Memory B cell (primary cell): ENCODE results near the gene BRSK2.
"Not testable (repeated sequence)": the region's sequence is repeated elsewhere in the genome, so short reads cannot be mapped to it uniquely, and the experiment has no call there.

Source experiments
- ATAC-seq: fragments of 150-1000 bp; cut with Tn5 transposase; 2 replicates; pipeline ENCODE4 v1.10.0; 2021; ENCODE audit warnings: low read depth, mild to moderate bottlenecking, moderate library complexity
- DNase-seq, 2 donors: peaks; one replicate each; pipeline ENCODE4 v3.0.0; 2022; ENCODE audit warnings: low spot score in 2 of 2
- H3K27ac Mint-ChIP-seq: one replicate; pipeline ENCODE4 v1.8.0; 2022; ENCODE audit warnings: mild to moderate bottlenecking, moderate library complexity, mixed read lengths
- H3K27me3 Mint-ChIP-seq: one replicate; pipeline ENCODE4 v1.8.0; 2022; ENCODE audit warnings: mixed read lengths
- H3K36me3 Mint-ChIP-seq: one replicate; pipeline ENCODE4 v1.8.0; 2022; ENCODE audit warnings: mild to moderate bottlenecking, mixed read lengths
- H3K4me1 Mint-ChIP-seq: one replicate; pipeline ENCODE4 v1.8.0; 2022; ENCODE audit warnings: mixed read lengths
- H3K4me3 Mint-ChIP-seq: one replicate; pipeline ENCODE4 v1.8.0; 2022; ENCODE audit warnings: mild to moderate bottlenecking, moderate library complexity, mixed read lengths
- H3K9me3 Mint-ChIP-seq: one replicate; pipeline ENCODE4 v1.8.0; 2022; ENCODE audit warnings: mixed read lengths

The BRSK2 gene

DNA sequence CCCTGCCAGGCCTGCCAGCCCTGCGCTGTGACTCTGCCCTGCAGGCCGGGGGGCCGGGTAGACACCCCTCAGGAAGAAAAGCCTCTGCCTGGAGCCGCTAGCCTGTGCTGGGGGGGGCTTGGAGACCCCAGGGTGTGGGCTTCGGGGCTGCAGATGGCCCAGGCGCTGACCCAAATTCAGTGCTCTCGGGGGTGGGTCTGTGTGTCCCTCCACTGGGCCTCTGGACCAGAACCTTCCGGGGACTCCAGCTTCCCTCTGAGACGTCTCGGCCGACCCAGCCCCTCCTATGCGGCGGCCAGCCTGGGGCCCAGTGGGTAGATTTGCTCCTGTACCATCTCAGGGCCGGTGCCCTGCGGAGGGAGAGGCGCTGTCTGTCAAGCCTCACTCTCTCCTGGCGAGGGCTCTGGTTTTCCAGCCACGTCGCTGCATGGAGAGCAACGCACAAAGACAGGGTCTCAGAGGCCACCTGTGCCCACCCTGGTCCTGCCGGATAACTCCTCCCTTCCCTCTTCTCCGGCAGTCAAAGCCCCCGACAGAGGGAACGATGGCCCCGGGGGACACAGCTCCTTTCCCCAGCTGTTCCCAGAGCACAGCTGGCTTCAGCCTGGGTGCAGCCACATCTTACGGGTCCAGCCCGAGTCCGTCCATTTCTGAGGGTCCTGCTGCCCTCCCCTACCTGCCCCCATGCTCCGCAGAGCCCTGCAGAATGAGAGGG lies 40.2 kb upstream of the BRSK2 start:
- ATAC-seq, result no peak
- peaks cover 2% of the 10 kb centered on the region for H3K36me3 Mint-ChIP-seq
- H3K27ac Mint-ChIP-seq, result no peak overlapping the region
- no peak overlapping the region for H3K4me3 Mint-ChIP-seq
- no peak for DNase-seq
- H3K27me3 Mint-ChIP-seq, result peaks cover 7% of the 10 kb centered on the region
- H3K4me1 Mint-ChIP-seq, result peaks cover 6% of the 10 kb centered on the region
- H3K9me3 Mint-ChIP-seq, result no peaks in the 10 kb centered on the region

DNA sequence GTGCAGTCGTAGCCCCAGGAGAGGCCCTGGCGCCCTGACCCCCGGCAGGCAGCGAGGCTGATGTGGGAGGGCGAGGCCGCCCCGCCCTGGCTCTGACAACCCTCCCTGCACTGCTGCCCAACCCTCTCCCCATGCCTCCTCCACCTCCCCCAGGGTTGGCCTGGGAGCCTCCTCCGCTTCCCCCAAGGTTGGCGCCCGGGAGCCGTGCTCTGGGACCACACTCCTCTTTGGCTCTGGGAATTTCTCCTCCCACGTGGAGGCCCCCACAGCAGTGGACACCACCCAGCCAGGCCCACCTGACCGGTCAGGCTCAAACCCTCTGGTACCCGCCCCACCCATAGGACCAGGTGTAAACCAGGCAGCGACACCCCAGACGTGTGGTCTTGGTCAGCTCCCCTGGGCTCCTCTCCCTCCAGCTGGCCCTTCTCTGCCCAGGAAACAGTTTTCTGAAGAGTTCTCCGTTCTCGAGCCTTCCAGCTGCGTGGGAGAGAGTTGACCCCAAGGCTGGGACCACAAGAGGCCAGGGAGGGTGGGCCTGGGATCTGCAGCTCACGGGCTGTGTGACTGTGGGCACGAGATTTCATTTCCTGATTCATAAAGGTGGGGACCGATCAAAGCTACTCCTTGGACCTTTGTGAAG lies 39.5 kb upstream of the BRSK2 start:
- no peak for ATAC-seq

DNA sequence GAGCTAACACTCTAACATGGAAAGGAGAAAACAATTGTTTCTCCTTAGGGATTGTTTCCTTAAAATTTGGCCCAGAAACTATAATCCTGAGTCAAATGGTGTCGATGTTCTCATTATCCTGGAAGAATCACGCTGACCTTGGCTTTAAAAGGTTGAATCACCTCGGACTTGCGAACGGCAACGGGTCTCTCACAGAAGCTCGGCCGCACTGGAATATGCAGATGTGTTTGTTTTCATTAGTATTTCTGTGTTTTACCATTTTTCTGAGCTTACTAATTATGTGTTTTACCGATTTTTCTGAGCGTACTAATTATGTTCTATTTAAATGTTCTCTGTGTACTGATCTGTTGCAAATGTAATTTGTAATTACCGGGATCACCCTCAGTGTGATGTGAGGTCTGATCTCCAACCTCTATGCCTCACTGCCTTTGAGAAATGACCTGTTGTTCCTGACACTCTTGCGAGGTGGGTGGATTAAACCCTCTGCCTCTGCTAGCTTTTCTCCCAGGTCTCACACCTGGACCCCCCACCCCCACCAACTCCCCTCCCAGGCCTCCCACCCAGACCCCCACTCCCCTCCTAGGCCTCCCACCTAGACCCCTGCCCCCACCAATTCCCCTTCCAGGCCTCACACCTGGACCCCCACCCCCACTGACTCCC lies 38.3 kb upstream of the BRSK2 start:
- peaks cover 8% of the 10 kb centered on the region for H3K4me1 Mint-ChIP-seq
- ATAC-seq (no peak), DNase-seq (no peak)
- H3K27ac Mint-ChIP-seq, result peak overlapping the region; percentile 63
- H3K9me3 Mint-ChIP-seq, result no peaks in the 10 kb centered on the region
- peaks cover 13% of the 10 kb centered on the region for H3K27me3 Mint-ChIP-seq
- no peak overlapping the region for H3K4me3 Mint-ChIP-seq
- peaks cover 4% of the 10 kb centered on the region for H3K36me3 Mint-ChIP-seq

More for the DNA sequence above, 39.5 kb upstream of the BRSK2 start:
- Mint-ChIP-seq H3K27ac (no peak overlapping the region), H3K4me1 (peaks cover 6% of the 10 kb centered on the region), H3K27me3 (peaks cover 10% of the 10 kb centered on the region), H3K4me3 (no peak overlapping the region), H3K36me3 (peaks cover 2% of the 10 kb centered on the region), H3K9me3 (no peaks in the 10 kb centered on the region)
- no peak for DNase-seq

DNA sequence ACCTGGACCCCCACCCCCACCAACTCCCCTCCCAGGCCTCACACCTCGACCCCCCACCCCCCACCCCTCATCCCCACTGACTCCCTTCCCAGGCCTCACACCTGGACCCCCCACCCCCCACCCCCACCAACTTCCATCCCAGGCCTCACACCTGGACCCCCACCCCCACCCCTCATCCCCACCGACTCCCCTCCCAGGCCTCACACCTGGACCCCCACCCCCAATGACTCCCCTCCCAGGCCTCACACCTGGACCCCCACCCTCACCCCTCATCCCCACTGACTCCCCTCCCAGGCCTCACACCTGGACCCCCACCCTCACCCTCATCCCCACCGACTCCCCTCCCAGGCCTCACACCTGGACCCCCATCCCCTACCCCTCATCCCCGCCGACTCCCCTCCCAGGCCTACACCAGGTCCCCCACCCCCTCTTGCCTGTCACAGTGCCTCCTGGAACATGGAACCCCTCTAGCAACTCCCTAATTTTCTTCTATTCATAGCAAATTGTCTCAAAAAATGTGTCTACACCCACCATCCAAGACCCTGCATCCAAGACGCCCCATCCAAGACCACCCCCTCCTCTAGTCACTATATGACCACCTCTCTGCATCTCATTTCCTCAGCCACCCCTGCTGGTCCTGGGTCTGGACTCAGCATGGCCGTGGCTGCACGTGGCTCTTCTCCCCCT lies 36.9 kb upstream of the BRSK2 start:
- Mint-ChIP-seq H3K36me3 (peaks cover 4% of the 10 kb centered on the region), H3K27ac (no peak overlapping the region), H3K4me1 (peaks cover 11% of the 10 kb centered on the region), H3K9me3 (no peaks in the 10 kb centered on the region), H3K4me3 (no peak overlapping the region), H3K27me3 (peaks cover 18% of the 10 kb centered on the region)
- ATAC-seq, result no peak
- no peak for DNase-seq

DNA sequence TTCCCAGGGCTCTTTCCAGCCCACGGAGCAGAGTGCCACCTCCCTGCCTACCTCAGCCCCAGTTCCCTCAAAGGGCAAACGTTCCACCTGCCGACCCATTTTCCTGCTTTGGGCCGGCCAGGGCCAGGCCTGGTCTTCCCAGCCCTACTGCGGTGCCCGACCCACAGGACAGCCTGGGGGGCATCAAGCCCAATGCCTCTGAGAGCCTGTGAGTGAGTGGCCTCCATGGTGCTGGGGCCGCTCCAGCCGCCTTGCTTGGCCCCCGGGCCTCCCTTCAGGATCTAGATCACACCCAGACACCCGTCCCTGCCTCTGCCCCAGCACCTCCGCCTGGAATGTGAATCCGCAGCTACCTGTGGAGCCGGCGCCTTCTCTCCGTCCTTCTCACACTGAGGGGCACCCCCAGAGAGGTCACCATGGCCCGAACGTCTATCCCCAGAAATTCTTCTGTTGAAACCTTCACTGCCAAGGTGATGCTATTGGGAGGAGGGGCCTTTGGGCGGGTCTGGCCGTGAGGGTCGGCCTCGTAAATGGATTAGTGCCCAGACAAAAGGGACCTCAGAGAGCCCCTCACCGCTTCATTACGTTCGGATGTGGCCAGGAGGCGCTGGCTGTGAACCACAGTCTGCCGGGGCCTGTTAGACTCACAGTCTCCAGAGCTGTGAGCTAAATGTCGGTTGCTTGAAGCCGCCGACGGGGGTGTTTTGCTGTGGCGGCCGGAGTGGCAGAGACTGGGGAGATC lies 36.2 kb upstream of the BRSK2 start:
- DNase-seq (no peak), ATAC-seq (no peak)
- H3K27ac Mint-ChIP-seq, result no peak overlapping the region
- no peak overlapping the region for H3K4me3 Mint-ChIP-seq
- no peaks in the 10 kb centered on the region for H3K9me3 Mint-ChIP-seq
- peaks cover 4% of the 10 kb centered on the region for H3K36me3 Mint-ChIP-seq
- H3K27me3 Mint-ChIP-seq, result peaks cover 18% of the 10 kb centered on the region
- peaks cover 11% of the 10 kb centered on the region for H3K4me1 Mint-ChIP-seq

DNA sequence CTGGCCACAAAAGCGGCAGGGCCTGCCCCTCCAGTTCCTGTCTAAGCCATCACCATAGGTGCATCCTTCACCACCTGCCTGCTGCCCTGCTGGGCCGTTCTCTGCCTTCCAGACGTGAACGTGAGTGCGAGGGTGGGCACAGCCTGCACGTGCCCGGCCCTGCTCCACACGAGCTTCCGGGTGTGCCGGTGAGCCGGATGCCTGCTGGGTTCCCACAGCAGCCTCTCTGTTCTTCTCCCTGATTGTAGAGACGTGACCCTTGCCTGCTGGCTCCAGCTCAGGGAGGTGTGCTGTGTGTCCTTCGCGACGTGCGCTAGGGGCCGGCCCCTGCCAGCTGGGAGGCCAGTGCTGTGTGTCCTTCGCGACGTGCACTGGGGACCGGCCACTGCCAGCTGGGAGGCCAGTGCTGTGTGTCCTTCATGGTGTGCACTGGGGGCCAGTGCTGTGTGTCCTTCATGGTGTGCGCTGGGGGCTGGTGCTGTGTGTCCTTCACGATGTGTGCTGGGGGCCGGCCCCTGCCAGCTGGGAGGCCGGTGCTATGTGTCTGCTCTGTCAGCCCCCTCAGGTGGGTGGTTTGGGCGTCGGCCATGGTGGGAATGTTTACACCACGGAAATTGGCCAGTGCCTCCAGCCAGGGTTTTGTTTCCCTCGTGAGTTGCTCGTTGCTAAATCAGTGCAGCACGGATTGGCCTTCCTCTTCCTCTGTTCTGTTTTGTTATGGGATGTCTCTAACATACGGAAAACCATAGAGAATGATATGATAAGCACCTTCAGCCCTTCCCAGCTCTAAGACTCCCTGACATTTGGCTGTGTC lies 35.4 kb upstream of the BRSK2 start:
- no peak for DNase-seq
- Mint-ChIP-seq H3K36me3 (peaks cover 4% of the 10 kb centered on the region), H3K9me3 (no peaks in the 10 kb centered on the region), H3K27ac (no peak overlapping the region), H3K27me3 (peaks cover 18% of the 10 kb centered on the region), H3K4me3 (no peak overlapping the region), H3K4me1 (peaks cover 11% of the 10 kb centered on the region)
- ATAC-seq, result no peak

DNA sequence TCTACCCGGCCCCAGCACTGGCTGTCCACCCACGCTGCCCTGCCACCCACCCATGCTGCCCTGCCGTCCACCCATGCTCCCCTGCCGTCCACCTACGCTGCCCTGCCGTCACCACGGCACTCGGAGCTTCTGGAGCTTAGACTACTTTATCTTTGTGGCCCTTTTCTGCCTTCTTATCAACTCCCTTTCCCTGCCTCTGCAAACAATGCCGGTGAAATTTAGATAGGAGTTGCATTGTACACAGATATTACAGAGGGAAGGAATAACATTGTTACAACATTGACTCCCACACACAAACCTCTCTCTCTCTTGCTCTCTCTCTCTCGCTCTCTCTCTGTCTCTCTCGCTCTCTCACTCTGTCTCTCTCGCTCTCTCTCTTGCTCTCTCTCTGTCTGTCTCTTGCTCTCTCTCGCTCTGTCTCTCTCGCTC lies 33.7 kb upstream of the BRSK2 start:
- DNase-seq (no peak), ATAC-seq (no peak)
- Mint-ChIP-seq H3K4me3 (no peak overlapping the region), H3K9me3 (no peaks in the 10 kb centered on the region), H3K36me3 (peaks cover 4% of the 10 kb centered on the region), H3K4me1 (peaks cover 11% of the 10 kb centered on the region), H3K27ac (no peak overlapping the region), H3K27me3 (peaks cover 22% of the 10 kb centered on the region)

DNA sequence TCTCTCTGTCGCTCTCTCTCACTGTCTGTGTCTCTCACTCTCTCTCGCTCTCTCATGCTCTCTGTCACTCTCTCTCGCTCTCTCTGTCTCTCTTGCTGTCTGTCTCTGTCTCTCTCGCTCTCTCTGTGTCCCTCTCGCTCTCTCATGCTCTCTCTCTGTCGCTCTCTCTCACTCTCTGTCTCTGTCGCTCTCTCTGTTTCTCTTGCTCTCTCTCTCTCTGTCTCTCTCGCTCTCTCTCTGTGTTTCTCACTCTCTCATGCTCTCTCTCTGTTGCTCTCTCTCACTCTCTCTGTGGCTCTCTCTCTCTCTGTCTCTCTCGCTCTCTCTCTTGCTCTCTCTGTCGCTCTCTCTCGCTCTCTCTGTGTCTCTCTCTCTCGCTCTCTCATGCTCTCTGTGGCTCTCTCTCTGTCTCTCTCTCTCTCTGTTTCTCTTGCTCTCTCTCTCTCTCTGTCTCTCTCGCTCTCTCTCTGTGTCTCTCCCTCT lies 33.2 kb upstream of the BRSK2 start:
- Mint-ChIP-seq H3K27ac (no peak overlapping the region), H3K27me3 (peaks cover 22% of the 10 kb centered on the region), H3K4me3 (no peak overlapping the region), H3K36me3 (peaks cover 4% of the 10 kb centered on the region), H3K4me1 (peaks cover 11% of the 10 kb centered on the region), H3K9me3 (no peaks in the 10 kb centered on the region)
- ATAC-seq (no peak), DNase-seq (no peak)

DNA sequence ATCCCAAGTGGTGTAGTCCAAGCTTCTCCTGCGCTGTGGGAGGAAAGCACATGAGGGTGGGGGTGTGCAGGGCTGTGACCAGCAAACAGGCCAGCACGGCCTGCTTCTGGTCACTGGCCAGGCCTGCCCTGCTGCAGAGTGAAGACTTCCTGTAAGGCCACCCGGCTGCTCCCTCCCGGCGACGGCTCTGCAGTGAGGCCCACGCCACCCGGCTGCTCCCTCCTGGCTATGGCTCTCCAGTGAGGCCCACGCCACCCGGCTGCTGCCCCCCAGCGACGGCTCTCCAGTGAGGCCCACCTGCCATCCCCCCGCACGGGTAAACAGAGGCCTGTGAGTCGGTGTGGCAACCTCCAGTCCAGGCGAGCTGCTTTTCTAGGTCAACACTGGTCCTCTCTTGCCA lies 31.4 kb upstream of the BRSK2 start:
- no peak for DNase-seq
- no peaks in the 10 kb centered on the region for H3K9me3 Mint-ChIP-seq
- no peak for ATAC-seq
- H3K4me3 Mint-ChIP-seq, result no peak overlapping the region
- H3K4me1 Mint-ChIP-seq, result peaks cover 8% of the 10 kb centered on the region
- H3K36me3 Mint-ChIP-seq, result peaks cover 2% of the 10 kb centered on the region
- H3K27me3 Mint-ChIP-seq, result peaks cover 22% of the 10 kb centered on the region
- H3K27ac Mint-ChIP-seq, result no peak overlapping the region

DNA sequence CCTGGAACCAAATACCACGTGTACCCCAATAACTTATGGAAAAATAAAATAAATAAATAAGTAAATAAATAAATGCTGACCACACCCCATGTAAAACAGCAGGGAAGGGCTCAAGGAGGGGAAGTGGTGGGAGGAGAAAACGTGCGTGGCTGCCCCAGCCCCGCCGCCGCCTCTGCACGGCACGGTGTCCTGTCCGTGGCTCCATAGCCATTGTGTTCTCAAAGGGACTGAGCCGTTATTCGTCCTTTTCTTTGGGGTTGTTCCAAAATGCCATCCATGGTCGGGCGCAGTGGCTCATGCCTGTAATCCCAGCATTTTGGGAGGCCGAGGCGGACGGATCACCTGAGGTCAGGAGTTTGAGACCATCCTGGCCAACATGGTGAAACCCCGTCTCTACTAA lies 30.8 kb upstream of the BRSK2 start:
- not testable (repeated sequence) for H3K4me3 Mint-ChIP-seq, H3K36me3 Mint-ChIP-seq, H3K27ac Mint-ChIP-seq, ATAC-seq, H3K9me3 Mint-ChIP-seq, DNase-seq, H3K4me1 Mint-ChIP-seq
- H3K27me3 Mint-ChIP-seq, result peaks cover 23% of the 10 kb centered on the region

DNA sequence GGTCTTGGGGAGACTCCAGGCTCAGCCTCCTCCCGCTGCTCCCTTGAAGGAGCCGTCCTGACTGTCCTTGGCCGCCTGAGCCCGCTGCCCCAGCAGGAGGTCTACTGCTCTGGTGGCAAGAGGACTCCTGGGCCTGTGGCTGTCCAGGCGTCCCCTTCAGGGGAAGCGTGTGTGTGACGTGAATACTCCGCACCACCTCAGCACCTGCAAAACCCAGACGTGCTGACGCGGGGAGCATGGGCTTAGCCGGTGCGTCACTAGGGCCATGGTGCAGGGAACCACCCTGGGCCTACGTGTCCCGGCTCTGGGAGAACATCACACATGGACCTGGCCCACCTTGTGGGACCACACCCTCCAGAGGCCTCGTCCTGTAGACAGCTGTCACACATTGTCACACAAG lies 30.2 kb upstream of the BRSK2 start:
- Mint-ChIP-seq H3K9me3 (no peaks in the 10 kb centered on the region), H3K27me3 (peaks cover 24% of the 10 kb centered on the region), H3K27ac (no peak overlapping the region), H3K4me1 (peaks cover 8% of the 10 kb centered on the region), H3K4me3 (no peak overlapping the region), H3K36me3 (peaks cover 2% of the 10 kb centered on the region)
- ATAC-seq (no peak), DNase-seq (no peak)

DNA sequence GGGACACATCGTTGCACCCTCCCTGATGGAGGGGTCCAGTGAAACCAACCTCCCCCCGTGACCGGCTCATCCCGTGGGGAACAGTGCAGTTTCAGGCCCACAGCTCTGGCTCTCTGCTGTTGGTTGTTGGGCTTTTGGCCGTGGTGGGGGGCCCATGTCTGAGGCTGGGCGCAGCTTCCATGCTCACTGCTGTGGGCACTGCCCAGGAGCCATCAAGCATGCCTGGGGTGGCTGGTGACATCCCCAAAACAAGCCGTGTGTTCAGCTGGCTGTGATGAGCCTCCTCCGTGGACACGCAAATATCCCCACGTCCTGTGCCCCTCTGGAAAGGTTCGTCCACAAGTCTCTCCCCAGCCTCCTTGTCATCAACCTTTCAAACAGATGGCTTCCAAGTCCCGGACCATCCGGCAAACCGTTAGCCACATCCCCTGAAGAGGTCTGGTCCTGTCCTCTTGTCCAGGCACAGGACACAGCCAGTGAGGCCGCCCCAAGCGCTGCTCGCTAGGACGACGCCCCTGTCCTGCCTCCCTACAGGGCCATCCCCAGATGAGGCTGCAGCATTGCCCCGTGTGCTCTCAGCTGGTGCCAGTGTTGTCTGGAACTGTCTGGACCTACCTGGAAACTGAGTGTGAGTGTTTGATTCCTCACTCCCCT lies 29.4 kb upstream of the BRSK2 start:
- peaks cover 2% of the 10 kb centered on the region for H3K36me3 Mint-ChIP-seq
- DNase-seq (no peak), ATAC-seq (no peak)
- H3K27ac Mint-ChIP-seq, result no peak overlapping the region
- peaks cover under 1% of the 10 kb centered on the region for H3K9me3 Mint-ChIP-seq
- H3K4me1 Mint-ChIP-seq, result peaks cover 8% of the 10 kb centered on the region
- peaks cover 24% of the 10 kb centered on the region for H3K27me3 Mint-ChIP-seq
- no peak overlapping the region for H3K4me3 Mint-ChIP-seq
